ENCODE measurements around the gene SNX27.

The SNX27 gene

DNA sequence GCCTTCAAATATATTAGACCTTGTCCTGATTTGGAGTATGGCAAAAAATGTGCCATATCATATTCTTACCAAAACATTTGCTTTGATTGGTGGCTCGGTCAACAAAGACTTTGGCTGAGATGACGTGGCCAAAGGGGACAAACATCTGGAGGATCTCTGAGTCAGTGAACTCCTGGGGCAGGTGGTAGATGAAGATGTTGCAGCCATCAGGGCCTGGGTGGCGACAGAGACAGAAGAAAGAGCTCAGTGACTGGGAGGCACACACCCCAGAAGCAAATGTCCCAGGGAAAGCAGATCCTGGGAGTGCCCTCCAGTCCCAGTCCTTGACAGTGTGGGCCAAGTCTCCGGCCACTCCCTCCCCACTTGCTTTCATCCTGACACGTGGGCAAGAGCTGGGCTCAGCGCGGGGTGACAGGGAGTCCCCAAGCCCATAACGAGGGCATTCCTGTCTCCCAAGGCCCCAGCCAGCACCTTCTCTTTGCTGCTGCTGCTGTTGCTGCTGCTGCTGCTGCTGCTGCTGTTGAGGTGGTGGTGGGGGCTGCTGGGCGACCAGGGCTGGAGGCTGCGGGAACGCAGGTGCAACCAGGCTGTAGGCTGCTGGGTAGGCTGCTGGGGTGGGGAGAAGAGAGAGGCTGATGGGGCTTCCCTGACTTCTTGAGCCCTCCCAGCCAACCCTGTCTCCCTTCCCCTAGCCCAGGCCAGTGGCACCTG lies 94.1 kb downstream of the SNX27 start:
- no peak for DNase-seq (ENCODE audit: low read depth in 2 of 2)

DNA sequence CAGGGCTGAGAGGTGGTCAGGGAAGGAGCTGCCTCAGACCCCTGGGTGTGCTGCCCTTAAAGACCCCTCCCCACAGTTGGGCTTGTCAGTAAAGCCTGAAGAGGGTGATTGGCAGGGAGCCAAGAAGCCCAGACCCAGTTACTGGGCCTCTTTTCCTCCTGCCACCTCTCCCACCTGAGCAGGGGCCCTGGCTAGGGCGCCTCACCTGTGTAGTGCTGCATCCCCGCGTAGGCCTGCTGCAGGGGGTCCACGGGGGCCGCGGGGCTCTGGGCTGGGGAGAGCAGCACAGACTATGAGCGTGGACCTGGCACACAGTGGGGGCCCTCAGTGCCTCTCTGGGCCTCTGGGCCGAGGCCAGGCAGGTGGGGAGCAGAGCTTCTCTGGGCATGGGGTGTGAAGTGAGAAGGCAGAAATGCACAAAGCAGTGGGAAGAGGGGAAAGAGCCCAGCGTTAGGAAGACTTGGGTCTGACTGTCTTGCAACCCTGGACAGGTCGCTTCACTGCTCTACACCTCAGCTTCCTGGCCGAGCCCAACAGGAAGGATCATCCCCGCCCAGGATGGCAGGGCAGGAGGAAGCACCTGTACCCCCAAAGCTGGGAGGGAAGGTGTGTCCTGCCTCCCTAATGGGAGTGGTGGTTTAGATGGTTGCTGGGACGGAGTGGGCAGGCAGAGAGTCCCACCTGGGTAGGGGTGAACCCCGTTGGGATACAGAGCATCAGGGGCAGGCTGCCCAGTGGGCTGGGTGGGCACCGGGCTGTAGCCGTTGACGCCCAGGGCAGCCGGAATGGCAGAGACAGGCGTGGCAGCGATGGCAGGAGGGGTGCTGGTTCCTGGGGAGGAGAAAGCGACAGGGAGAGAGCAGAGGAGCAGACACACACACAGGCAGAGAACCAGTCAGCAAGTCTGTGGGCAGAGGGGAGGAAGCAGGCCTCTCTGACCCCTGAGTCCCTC lies 94.9 kb downstream of the SNX27 start:
- DNase-seq (ENCODE audit: low read depth in 2 of 2), result no peak

DNA sequence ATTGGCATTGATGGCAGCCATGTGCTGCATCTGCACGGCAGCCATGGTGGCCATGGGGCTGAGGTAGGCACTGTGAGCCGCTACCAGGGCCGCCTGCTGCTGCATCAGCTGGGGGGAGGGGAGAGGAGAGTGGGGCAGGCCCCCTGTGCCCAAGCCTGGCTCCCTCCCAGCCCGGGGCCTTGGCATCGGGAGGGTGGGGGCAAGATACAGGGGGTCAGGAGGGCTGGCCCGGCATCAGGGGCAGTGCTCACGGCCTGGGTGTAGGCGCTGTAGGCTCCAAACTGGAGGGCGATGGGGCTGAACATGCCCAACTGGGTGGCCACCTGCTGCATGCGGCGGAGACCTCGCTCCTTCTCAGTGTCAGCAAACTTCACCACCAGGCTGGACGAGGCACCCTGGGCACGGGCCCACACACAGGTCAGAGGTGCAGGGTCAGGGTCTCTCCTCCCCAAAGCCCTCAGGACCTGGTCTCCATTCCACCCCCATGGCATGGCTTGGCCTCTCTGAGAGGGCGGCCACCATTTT lies 95.8 kb downstream of the SNX27 start:
- DNase-seq (ENCODE audit: low read depth in 2 of 2), result no peak

DNA sequence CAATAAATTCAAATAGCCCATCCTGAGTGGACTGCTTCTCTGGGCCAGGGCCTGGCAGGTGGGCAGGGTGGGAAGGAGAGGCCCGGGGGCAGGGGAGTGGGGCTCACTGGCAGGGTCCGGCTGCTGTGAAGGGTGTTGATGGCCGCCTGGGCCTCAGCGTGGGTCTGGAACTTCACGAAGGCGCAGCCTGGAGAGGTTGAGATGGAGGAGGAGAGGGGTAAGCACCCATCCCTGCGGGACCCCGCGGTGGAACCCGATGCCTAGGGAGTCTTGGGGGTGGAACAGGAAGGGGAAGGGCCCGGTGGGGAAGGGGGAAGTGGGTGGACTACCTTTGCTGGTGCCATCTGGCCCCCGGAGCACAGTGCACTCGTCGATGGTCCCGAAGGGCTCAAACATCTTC lies 97.0 kb downstream of the SNX27 start:
- DNase-seq (ENCODE audit: low read depth in 2 of 2), result no peak

DNA sequence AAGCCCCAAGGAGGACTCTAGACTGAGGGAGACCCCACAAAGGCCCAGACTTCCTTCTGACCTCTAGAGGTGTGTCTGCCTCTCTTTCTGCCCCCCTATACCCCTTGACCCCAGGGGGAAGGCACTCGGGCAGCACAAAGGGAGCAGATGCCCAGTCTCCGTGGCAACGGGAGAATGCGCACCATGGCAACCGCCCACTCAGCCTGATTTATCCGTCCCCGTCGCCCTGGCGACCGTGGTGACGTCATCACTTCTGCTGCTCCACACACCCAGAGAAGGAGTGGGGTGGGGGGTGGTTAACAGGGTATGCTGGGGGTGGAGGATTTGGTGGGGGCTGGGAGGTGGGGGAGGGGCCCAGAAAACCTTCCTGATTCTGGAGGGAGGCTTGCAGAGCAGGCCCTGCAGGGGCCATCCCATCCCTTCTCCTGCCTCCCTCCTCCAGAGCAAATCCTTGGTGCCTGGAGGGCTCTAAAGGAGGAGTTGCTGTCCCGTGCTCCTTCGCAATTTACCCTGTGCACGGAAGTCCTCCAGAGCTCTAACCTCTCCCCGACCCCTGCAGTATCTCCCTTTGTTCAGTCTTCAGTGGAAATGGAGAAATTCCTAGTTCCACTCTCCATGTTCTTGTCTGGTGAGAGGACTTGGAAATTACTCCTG lies 98.5 kb downstream of the SNX27 start:
- DNase-seq (ENCODE audit: low read depth in 2 of 2), result peak in 1 of 2 experiments; percentile 34

DNA sequence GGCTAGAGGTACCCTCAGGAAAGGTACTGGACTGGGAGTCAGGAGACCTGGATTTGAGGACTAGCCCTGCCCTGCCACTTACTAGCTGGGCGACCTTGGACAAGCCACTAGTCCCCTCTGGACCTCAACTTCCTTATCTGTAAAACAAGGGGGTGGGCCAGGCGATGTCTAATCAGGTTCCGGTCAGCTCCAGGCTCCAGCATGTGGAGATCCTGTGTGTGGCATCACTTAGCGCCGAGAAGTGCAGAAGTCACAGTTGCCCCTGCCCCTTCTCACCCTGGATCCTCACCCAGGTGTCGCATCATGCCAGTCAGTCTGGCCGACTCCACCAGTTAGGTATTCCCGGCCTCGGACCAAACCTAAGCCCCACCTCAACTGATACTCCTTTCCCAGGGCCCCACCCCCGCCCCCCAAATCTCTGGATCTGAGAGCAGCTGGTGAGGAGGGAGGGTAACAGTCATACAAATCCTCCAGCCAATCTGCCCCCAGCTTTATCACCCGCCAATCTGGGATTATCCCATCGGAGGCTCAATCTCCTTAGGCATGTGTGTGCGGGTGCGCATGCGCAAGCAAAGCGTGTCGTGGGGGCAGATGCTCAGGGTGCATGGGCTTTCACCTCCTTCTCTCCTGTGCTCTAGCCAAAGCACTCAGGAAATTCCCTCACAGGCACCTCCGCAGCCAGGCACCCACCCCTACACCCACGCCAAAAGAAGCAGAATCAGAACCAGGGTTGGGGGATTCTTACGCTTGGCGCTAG lies 99.4 kb downstream of the SNX27 start:
- DNase-seq (ENCODE audit: low read depth in 2 of 2), result no peak

DNA sequence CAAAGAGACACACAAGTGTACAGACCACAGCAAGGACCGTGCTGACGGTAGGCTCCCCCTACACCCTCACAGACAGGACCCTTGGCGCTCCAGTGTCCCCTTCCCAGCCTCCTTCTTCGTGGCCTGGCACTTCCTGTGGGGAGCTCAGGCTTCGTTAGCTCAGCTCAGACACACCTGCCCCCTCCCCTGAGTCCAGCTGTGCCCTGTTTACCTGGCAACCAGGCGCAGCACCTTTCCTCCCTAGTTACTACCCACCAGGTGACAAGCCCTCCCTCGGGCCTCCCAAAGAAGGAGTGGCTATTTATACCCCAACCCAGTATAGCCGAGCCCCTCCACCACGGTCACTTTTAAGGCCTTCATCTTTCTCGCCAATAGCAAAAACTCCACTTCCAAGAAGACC lies 100.1 kb downstream of the SNX27 start:
- no peak for DNase-seq (ENCODE audit: low read depth in 2 of 2)

DNA sequence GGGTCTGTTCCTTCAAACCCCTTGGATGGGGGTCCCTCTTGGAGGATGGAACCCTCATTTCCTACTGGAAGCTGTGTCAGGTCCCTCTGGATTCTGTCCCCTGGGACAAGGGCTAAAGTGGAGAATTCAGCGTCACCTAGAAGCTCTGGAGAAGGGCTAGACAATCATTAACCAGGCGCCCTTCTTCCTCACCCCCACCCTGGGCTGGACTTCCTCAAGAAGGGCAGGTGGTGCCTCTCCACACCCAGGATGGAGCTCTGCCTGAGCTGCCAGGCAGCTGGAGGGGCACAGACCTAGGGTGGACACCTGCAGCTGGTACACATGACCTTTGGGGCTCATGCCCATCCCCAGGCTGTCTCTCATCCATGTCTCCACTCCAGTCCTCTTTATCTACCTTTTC lies 101.2 kb downstream of the SNX27 start:
- no peak for DNase-seq (ENCODE audit: low read depth in 2 of 2)

DNA sequence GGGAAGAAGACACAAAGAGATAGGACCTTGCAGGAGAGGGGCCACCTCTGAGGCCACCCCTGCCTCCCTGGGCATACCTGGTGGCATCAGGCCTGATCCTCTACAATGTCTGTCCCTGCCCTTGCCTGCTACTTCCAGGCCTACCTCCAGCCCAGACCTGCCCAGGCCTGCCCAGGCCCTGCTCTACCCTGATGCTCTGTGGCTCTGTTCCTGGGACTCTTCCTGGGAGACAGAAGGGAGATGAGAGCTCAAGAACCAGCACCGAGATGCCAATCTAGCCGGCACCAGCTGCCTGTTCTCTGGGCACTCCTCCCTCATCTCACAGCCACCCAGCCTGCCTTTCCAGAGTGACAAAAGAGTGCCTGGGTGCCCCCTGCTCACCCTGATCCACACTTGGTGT lies 102.0 kb downstream of the SNX27 start:
- DNase-seq (ENCODE audit: low read depth in 2 of 2), result no peak

DNA sequence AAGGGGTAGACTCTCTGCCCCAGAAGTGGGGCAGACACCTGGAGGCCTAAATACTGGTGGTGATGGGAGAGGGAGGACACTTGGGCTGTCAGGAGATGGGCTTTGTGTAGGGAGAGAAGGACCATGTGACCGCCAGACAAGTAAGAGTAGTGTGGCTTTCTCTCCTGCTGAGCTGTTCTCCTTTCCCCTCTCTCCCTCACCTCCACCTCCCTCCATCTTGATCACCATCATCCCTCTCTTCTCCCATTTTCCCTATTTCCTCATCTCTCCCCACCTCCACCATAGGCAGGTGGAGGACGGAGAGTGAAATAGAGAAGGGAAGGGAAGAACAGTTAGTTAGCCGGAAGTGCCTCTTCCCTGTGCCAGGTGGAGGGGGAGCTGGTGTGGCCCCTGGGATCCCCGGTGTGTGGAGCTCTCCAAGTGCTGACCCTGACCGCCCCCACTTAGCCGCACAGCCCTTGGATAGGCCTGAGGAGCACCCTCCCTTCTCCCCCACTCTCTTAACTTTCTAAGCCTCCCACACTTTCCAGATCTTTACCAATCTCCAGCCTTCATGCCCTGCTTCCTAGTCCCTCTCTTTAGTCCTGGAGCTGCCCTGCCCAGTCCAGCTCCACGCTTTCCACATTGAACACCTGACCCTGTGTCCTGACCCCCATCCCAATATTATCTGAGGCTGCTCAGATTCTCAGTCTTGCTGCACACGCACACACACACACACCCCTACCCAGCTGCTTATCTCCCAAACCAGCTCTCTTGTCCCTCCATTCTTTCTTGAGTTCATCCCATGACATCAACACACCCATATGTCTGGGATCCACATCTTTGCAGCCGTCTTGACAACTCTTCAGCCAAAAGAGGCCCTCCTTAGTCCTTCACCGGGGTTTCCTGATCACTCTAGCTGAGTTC lies 103.2 kb downstream of the SNX27 start:
- no peak for DNase-seq (ENCODE audit: low read depth in 2 of 2)

DNA sequence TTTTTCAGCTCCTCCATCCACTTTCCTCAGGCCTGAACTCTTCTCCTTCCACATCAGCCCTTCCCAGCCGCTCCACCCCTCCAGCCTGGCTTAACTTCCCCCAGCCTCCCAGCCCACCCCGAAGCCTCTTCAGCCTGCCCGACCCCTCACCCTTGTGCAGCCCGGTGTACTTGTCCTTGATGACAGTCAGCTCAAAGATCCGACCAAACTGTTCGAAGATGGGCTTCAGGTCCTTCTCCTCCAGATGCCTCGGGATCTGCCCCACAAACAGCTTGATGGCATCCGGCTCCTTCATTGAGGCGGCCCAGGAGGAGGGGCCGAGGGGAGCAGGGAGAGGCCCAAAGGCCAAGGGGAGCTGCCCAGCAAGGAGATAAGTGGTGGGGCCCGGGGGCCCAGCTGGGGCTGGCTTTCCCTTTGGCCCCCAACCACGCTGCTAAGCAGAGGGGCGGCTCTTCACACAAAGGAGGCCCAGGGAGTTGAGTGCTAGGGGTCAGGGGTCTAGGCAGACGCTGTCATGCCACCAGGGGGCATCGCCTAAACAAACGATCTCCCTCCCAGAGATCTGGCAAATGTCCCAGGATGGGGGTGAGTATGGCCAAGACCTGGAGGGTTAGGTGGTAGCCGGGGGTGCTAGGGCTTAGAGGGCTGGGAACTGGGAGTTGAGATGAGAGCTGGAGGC lies 104.0 kb downstream of the SNX27 start:
- no peak for DNase-seq (ENCODE audit: low read depth in 2 of 2)

DNA sequence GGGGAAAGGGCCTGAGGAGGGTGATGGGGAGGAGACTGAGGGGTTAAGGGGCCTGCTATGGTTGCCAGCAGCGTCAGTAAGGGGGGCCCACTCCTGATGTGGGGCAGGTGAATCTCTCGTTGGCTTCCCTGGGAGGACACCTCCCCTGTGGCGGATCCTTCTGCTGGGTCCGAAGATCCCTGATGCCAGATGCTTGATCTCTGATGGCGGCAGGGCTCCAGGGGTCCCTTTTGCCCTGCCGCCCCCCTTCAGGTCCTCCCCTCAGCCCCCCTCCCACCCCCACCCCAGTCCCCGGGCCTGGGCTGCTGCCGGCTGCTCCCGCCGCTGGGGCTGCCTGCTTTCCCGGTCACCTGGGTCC lies 104.5 kb downstream of the SNX27 start:
- no peak for DNase-seq (ENCODE audit: low read depth in 2 of 2)

DNA sequence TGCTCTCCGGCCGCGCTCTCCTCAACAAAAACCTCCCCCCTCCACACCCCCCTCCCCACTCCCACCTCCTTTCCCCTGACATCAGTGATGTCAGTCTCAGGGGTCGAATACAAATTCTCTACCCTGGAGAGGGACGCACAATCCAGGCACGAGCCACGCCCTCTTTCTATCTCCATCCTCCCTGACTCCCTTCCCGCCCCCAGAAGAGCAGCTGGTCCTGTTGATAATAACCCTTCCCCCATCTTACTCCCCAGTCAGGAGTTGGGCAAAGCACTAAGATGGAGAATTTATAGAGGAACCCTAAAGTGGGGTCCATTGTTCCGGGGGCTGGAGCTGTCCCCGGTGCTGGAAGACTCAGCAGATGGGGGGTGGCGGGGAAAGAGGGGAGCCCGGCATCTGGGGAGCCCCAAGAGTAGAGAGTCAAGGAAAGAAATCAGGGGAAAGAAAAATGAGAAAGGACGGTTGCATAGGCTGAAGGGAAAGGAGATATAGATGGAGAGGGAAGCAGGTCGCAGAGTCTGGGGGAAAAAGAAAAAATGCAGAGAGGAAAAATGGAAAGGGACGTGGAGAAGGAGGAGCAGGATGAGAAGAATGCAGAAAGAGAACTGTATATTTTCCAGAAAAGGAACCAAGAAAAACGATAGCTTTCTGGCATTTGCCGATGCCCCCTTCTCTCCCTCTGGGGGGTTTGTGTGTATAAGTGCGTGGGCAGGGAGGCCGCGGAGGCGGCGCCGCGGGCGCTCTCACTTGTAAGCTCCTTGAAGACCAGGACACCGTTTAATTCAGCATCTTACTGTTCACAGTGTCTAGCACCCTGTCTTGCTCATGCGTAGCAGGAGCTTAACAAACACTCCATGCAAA lies 105.2 kb downstream of the SNX27 start, which contains the start of gene CELF3:
CELF3 (minus strand) TSS at position 33 of the 861 bp plus-strand sequence. CDS start 783 bp downstream, outside the sequence.
- DNase-seq (ENCODE audit: low read depth in 2 of 2), result no peak

DNA sequence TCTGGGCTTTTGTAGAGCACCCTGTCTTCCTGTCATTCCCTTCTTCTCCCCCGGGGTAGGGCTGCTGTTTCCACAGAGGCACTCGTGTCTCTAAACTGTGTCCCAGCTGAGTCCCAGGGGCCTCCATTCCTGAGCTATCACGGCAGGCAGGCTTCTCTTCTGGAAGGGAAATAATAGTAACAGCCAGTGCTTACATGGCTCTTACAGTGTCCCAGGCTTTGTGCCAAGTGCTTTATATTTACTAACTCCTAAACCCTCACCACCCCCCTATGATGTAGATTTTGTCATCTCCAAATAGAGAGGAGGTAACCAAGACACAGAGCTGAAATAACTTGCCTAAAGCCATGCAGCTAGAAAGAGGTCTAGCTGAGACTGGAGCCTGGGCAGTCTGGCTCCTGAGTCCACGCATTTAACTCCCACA lies 106.2 kb downstream of the SNX27 start:
- DNase-seq (ENCODE audit: low read depth in 2 of 2), result no peak

DNA sequence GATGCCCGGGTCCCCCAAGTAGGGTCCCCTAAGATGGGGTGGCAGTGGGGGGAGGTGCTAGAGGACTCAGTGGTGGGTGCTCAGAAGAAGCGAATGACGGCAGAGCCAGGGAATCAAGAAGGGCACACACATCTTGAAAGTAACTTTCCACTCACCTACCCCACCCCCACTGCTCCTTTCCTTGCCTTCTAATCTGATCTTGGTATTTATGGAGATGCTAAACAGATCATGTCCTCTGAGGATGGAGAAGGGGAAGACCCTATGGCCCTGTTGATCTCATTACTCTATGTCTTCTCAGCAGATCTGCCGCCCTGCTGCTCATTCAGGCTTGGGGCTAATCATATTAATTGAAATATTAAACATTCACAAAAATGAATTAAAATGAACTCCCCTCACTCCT lies 106.8 kb downstream of the SNX27 start:
- no peak for DNase-seq (ENCODE audit: low read depth in 2 of 2)

DNA sequence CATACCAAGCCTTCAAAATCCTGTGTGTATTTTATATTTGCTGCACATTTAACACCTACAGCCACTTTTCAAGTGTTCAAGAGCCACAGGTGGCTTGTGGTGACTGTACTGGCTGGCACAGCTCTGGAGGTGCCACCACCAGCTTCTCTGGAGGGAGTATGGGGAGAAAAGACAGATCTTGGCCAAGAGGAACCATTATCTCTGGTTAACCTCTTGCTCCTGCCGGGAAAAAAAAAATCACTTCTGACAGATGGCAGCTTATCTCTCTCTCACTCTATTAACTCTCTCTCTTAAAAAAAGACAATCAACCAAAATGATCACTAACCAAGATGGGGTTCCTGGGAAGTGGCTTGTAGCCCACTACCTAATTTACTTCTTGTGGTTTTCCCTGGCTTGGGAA lies 108.3 kb downstream of the SNX27 start:
- no peak for DNase-seq (ENCODE audit: low read depth in 2 of 2)

DNA sequence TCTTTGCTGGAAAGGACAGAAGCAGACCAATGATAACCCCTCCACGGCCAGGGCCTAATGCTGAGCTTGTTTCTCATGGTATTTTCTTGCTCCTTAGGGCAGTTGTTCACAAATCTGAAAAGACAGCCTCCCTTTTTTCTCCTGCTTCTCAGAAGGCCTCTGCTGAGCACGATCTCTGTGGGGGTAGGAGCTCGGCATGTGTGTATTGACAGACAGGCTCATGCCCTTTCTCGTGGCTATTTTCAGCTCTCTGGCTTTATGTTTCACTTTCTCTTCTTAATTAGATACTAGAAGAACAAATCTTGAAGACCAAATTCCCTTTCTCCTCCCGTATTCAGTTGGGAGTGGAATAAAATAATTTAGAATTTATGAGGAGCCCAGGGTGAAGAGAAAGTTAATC lies 108.7 kb downstream of the SNX27 start:
- no peak for DNase-seq (ENCODE audit: low read depth in 2 of 2)

DNA sequence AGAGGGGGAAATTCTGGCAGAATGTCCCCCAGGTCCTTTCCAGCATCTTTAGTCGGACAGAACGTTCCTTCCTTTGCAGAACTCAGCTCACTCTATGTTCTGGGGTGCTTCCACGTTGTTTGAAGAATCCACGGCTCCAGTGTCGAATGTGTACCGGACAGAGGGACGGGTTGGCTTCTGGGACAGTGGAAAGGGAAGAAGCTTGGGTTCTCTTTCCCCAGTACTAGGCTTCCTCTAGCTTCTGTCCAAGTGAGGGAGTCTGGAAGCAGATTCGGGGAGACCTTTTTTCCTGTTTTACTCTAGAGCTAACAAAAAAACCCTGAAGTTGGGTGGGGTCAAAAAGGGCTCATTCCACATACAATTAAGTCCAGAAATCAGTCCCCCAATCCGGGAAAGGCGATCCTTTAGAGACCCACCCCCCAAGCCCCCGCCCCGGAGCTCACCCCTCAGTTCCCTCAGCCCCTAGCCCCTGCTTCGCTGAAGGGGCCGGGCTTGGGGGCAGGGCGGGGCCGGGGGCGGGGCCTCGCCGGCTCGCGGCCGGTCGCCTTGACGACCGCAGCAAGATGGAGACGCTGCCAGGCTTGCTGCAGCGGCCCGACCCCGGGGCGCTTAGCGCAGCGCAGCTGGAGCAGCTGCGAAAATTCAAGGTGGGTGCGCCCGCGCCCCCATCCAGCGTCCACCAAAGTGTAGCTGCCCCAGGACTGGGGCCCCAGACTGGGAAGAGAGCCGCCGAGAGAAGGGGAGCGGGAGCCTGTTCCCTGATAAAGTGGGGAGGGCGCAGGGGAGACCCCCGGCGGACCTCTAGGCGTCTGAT lies 109.3 kb downstream of the SNX27 start, which contains the start of gene RIIAD1:
RIIAD1 (plus strand) TSS at position 549 of the 814 bp plus-strand sequence; CDS start at position 564, 15 bp downstream.
- DNase-seq (ENCODE audit: low read depth in 2 of 2), result peak; percentile 6 to 10

Data from stimulated activated CD4-positive, alpha-beta T cell treated with anti-CD3 and anti-CD28 coated beads, Interleukin-12 subunit alpha, Interleukin-12 subunit beta, amount 100 ng/mL, for 24 hours (primary cell).